Neural progenitor cell (in vitro differentiated cells): ENCODE measurements around the gene NHLRC4. TPM values are rescaled to one million over a fixed set of nuclear protein-coding genes. Genes with fewer than 3 reads are reported as not detected.

Experiments
- DNase-seq: peaks from one replicate; pipeline ENCODE4 v3.0.0-alpha.2; 2016; ENCODE audit warnings: low spot score
- H2AFZ ChIP-seq: fragments of 200-600 bp; sonication (generic); replicated peaks from 2 replicates; pipeline ENCODE4 v1.6.1; 2016; ENCODE audit warnings: antibody characterized with exemption
- H3F3A ChIP-seq: fragments of 200-600 bp; sonication (generic); 2 replicates; pipeline ENCODE4 v1.6.1; 2016; ENCODE audit warnings: antibody characterized with exemption, low read depth
- H3K27ac ChIP-seq: fragments of 200-600 bp; sonication (generic); 2 replicates; pipeline ENCODE4 v1.5.1; 2016; ENCODE audit warnings: mild to moderate bottlenecking
- H3K27me3 ChIP-seq: fragments of 200-600 bp; sonication (generic); 2 replicates; pipeline ENCODE4 v1.6.1; 2016; ENCODE audit warnings: mild to moderate bottlenecking, moderate library complexity
- H3K36me3 ChIP-seq: fragments of 200-600 bp; sonication (generic); 2 replicates; pipeline ENCODE4 v1.5.1; 2016
- H3K4me1 ChIP-seq: fragments of 200-600 bp; sonication (generic); 2 replicates; pipeline ENCODE4 v1.6.1; 2016; ENCODE audit warnings: mixed run types
- H3K4me2 ChIP-seq: fragments of 200-600 bp; sonication (generic); 2 replicates; pipeline ENCODE4 v1.6.1; 2016
- H3K4me3 ChIP-seq: fragments of 200-600 bp; sonication (generic); 2 replicates; pipeline ENCODE4 v1.5.1; 2016
- H3K79me2 ChIP-seq: fragments of 200-600 bp; sonication (generic); 2 replicates; pipeline ENCODE4 v1.6.1; 2016; ENCODE audit warnings: low read depth
- H3K9ac ChIP-seq: fragments of 200-600 bp; sonication (generic); 2 replicates; pipeline ENCODE4 v1.6.1; 2016
- H3K9me3 ChIP-seq: fragments of 200-600 bp; sonication (generic); 2 replicates; pipeline ENCODE4 v1.5.1; 2016; ENCODE audit warnings: low read depth
- H4K20me1 ChIP-seq: fragments of 200-600 bp; sonication (generic); 2 replicates; pipeline ENCODE4 v1.6.1; 2016; ENCODE audit warnings: low read depth
- H3K27ac Mint-ChIP-seq: 3 replicates; pipeline ENCODE4 v1.8.0; 2021; ENCODE audit warnings: mixed read lengths
- H3K27me3 Mint-ChIP-seq: 2 replicates; pipeline ENCODE4 v1.8.0; 2022; ENCODE audit warnings: low read depth, mild to moderate bottlenecking, inconsistent platforms, moderate library complexity, mixed read lengths; ENCODE audit not compliant: insufficient read depth
- H3K36me3 Mint-ChIP-seq: 3 replicates; pipeline ENCODE4 v1.8.0; 2021; ENCODE audit warnings: mixed read lengths
- H3K4me1 Mint-ChIP-seq: 3 replicates; pipeline ENCODE4 v1.8.0; 2021; ENCODE audit warnings: mixed read lengths
- H3K4me3 Mint-ChIP-seq: 3 replicates; pipeline ENCODE4 v1.8.0; 2021; ENCODE audit warnings: mild to moderate bottlenecking, moderate library complexity, mixed read lengths
- H3K9me3 Mint-ChIP-seq: 3 replicates; pipeline ENCODE4 v1.8.0; 2020; ENCODE audit warnings: mixed read lengths
- CTCF ChIP-seq: fragments of 200-600 bp; sonication (generic); IDR thresholded peaks from 2 replicates; pipeline ENCODE4 v1.5.1; 2017; ENCODE audit warnings: antibody characterized with exemption, mild to moderate bottlenecking
- EZH2 ChIP-seq: fragments of 200-600 bp; sonication (generic); IDR thresholded peaks from 2 replicates; pipeline ENCODE4 v1.6.1; 2017; ENCODE audit warnings: antibody characterized with exemption, mild to moderate bottlenecking, moderate library complexity
- EZH2phosphoT487 ChIP-seq: fragments of 200-600 bp; sonication (generic); IDR thresholded peaks from 2 replicates; pipeline ENCODE4 v1.6.1; 2017; ENCODE audit warnings: antibody characterized with exemption
- total RNA-seq: library from RNA; depleted of rRNA; stranded (reverse); fragments of >200 nt; gene quantifications from 2 replicates; pipeline ENCODE4 v1.2.3, GENCODE V29; 2015; ENCODE audit warnings: low replicate concordance

The NHLRC4 gene
- total RNA-seq, 1 donor from 2014 or later: not detected

GRCh38 chr16:559021-559380, 7.8 kb upstream of the NHLRC4 start:
- H3F3A ChIP-seq: peaks cover 12% of the 10 kb centered on the region
- peaks cover 24% of the 10 kb centered on the region for H3K27me3 Mint-ChIP-seq
- H3K4me3 ChIP-seq: no peak overlapping the region
- H3K4me2 ChIP-seq: no peak overlapping the region
- no peak for DNase-seq
- H3K4me1 Mint-ChIP-seq: peaks cover 10% of the 10 kb centered on the region
- H3K9me3 ChIP-seq: no peaks in the 10 kb centered on the region
- H4K20me1 ChIP-seq: peaks cover 10% of the 10 kb centered on the region
- no peaks in the 10 kb centered on the region for H3K79me2 ChIP-seq
- H3K9me3 Mint-ChIP-seq: peaks cover 2% of the 10 kb centered on the region
- no peak overlapping the region for H3K4me3 Mint-ChIP-seq
- no peaks in the 10 kb centered on the region for H3K36me3 Mint-ChIP-seq
- peaks cover 70% of the 10 kb centered on the region for H3K27me3 ChIP-seq
- H3K27ac Mint-ChIP-seq: no peak overlapping the region
- H3K9ac ChIP-seq: no peak overlapping the region
- H2AFZ ChIP-seq: no peak overlapping the region
- H3K36me3 ChIP-seq: no peaks in the 10 kb centered on the region
- no peak for TF ChIP-seq EZH2
- no peak for TF ChIP-seq CTCF
- no peak for TF ChIP-seq EZH2phosphoT487
- peaks cover 5% of the 10 kb centered on the region for H3K4me1 ChIP-seq
- H3K27ac ChIP-seq: no peak overlapping the region

- H3K27ac Mint-ChIP-seq: no peak overlapping the region
- peaks cover 24% of the 10 kb centered on the region for H3K27me3 Mint-ChIP-seq
- Histone ChIP-seq H2AFZ (no peak overlapping the region), H3K27ac (no peak overlapping the region), H4K20me1 (peaks cover 10% of the 10 kb centered on the region), H3K79me2 (no peaks in the 10 kb centered on the region), H3K9ac (no peak overlapping the region), H3F3A (peaks cover 8% of the 10 kb centered on the region), H3K36me3 (no peaks in the 10 kb centered on the region), H3K4me1 (peaks cover 5% of the 10 kb centered on the region), H3K4me3 (peak overlapping the region; percentile 31), H3K27me3 (peaks cover 70% of the 10 kb centered on the region), H3K9me3 (no peaks in the 10 kb centered on the region), H3K4me2 (peak overlapping the region; percentile 72)
- no peak for TF ChIP-seq CTCF
- peak; percentile 89 for TF ChIP-seq EZH2
- peak; percentile 85 for TF ChIP-seq EZH2phosphoT487
- no peaks in the 10 kb centered on the region for H3K36me3 Mint-ChIP-seq
- no peak overlapping the region for H3K4me3 Mint-ChIP-seq
- peaks cover 7% of the 10 kb centered on the region for H3K4me1 Mint-ChIP-seq
- no peak for DNase-seq
- peaks cover 2% of the 10 kb centered on the region for H3K9me3 Mint-ChIP-seq
Measured at GRCh38 chr16:559411-560203, 7.2 kb upstream of the NHLRC4 start.

GRCh38 chr16:560204-560700, 6.6 kb upstream of the NHLRC4 start, which contains the start of gene PRR35:
Gene PRR35 (plus strand): TSS chr16:560394. CDS start chr16:563295, 2,901 bp downstream.
- H3K4me2 ChIP-seq: peak within 1 kb of the TSS; percentile 72
- H3K4me3 ChIP-seq: peak within 1 kb of the TSS; percentile 42
- DNase-seq: no peak
- H2AFZ ChIP-seq: no peak within 1 kb of the TSS
- H3F3A ChIP-seq: peaks cover 8% of the 10 kb centered on the region
- H3K79me2 ChIP-seq: no peaks in the 10 kb centered on the region
- peaks cover 10% of the 10 kb centered on the region for H4K20me1 ChIP-seq
- TF ChIP-seq EZH2 (peak; percentile 82), CTCF (no peak)
- no peaks in the 10 kb centered on the region for H3K9me3 ChIP-seq
- Mint-ChIP-seq H3K27ac (no peak within 1 kb of the TSS), H3K27me3 (peaks cover 24% of the 10 kb centered on the region), H3K9me3 (peaks cover 2% of the 10 kb centered on the region), H3K36me3 (no peaks in the 10 kb centered on the region), H3K4me1 (peaks cover 8% of the 10 kb centered on the region), H3K4me3 (no peak within 1 kb of the TSS)
- peaks cover 70% of the 10 kb centered on the region for H3K27me3 ChIP-seq
- H3K36me3 ChIP-seq: no peaks in the 10 kb centered on the region
- no peak within 1 kb of the TSS for H3K27ac ChIP-seq
- H3K9ac ChIP-seq: no peak within 1 kb of the TSS
- peaks cover 5% of the 10 kb centered on the region for H3K4me1 ChIP-seq
